ENCODE measurements around the gene RECK.
"Not testable (repeated sequence)": the region's sequence is repeated elsewhere in the genome, so short reads cannot be mapped to it uniquely, and the experiment has no call there.

The RECK gene

DNA sequence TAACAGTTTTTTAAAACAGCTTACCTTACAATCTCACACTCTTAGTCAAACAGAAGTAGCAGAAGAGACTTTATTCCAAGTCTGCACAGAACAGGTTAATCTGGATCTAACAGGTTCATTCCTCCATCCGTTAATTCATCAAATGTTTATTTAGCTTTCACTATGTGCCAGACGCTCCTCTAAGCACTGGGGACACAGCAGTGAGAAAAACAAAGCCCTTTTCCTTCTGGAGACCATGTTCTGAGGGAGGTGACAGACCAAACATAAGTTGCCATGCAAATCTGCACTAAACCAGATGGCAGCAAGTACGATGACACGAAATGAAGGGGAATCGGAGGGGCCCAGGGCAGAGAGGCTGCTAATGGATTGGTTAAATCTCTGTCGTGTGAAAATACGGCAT is 82.8 kb downstream of the RECK start:
- no peak for DNase-seq

DNA sequence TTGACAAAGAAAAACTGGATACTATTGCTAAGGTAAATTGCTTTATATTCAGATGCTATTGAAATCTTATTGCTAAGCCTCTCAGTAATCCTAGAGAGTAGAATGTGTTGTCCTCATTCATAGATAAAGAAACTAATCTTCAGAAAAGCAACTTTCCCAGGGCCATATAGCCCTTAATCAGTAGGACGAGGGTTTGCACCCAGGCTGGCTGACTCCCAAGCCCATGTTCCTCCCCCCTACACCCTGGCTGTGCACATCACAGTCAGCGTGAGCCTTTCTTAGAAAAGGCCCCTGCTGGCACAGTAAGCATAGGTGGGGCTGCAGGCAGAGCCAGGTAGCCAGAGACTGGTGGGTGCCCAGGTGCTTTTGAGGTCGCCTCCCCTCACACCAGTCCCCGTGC is 84.0 kb downstream of the RECK start:
- DNase-seq = no peak

DNA sequence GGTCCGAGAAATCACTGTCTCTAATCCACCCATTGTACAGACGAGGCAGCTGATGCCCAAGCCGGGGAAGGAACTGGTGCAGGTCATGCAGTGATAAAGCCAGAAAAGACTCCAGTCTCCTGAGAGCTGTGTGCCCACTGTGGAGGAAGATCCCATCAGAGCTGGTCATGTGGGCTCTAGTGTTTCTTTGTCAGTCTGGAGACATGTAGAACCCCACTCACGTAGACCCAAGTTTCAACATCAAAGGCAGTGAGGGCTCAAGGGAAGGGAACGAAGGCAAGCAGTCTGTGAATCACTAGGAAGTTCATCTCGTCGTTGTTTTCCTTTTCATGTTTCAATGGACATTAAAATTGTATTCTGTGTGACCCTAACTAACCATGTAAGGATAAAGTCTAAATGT is 85.3 kb downstream of the RECK start:
- no peak for DNase-seq

DNA sequence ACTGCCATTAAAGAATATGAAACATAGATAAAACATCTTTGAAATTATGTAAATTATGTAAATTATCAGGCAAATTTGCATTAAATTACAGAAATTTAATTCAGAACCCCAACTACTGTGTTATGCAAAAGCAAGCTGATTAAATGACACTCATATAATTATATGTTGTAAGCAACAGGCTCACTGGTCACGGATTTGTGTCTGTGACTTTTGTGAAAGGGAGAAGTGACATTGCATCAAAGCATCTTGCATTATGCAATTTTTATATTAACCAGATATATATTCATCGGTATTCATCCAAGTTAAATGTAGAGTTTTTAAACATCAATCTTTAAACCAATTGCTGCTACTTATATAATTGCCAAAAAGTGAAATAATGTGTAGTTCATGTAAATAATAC is 86.8 kb downstream of the RECK start:
- DNase-seq = no peak

DNA sequence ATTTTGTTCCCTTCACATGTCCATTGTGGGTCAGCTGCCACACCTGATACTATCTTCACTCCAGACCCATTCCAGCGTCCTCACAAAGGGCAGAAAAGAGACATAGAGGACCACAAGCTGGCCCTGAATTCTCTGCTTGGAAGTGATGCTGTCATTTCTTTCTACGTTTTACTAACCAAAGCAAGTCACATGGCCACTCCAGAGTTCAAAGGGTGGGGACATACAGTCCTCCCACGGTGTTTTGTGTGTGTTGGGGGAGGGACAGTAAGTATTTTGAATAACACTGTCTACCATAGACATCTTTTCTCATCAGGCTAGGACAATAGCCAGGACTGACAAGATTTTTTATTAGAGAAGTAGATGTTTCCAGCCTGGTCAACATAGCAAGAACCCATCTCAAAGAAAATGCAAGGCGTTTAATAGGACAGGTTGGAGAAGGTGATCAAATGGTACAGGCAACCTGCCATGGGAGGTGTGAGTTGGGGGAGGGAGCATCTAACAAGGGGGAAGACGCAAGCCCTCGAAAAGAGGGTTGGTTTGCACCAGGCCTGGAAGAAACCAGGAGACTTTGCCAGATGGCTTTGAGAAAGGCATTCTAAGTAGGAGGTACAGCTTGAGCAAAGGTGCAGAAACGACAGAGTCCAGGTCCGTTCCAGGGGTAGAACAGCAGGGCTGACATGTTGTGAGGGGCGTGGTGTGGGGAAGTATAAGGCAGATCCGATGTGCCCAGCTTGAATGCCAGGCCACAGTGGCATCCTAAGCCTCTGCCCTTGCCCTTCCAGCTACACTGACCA is 88.5 kb downstream of the RECK start:
- DNase-seq = no peak

DNA sequence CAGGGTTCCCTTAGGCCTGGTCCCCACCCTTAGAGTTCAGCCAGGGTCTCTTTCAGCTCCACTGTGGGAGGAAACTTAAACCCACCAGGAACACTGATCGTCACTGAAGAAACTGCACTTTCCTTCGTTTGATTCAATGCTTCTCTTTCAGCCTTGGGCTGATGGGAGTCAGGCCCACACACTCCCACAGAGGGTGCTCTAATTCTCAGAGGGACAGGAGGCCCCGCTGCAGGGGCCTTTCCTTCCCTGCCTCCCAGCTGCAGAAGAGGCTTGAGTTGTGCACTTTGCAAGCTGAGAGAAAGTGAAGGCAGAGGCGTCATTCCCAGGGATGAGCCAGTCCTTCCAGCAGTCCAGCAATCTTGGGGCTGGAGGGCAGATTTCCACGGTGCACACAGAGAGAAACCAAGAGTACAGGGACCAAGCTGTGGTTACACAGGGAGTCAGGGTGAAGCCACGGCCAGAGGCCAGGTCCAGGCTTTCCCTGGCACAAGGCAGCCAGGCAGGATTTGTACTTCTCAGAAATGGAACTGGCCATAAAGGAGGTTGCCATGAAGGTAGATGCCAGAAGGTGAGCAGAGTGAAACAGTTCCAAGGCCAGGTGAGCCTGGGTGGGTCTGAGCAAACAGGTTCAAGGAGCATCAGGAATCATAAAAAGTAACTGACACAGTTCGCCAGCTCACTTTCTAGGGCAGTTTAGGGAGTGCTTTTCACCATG is 89.5 kb downstream of the RECK start:
- no peak for DNase-seq

DNA sequence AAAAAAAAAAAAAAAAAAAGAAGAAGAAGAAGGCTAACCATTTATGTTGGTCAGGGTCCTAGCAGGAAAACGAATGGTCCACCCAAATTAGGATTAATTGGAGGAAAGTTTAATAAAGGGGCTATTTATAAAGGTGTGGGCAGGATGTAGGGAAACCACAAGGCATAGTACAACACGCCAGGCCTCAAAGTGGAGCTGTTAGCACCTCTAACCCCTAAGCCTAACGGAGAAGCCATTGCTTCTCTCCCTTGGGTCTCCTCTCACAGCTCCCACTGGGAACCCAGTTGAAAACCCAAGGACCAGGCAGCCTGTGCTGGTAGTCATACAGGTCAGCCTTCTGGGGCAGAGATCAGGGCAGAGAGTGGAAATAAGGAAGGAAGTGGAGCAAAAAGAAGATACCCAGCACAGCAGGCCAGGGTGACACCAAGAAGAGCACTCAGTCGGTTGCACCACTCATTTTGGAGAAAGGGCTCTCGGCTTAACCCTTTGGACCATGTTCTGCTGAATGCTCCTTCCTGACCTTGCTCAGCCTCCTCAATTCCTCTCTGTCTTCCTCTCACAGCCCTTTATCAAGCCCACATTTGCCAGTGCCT is 91.0 kb downstream of the RECK start:
- no peak for DNase-seq

DNA sequence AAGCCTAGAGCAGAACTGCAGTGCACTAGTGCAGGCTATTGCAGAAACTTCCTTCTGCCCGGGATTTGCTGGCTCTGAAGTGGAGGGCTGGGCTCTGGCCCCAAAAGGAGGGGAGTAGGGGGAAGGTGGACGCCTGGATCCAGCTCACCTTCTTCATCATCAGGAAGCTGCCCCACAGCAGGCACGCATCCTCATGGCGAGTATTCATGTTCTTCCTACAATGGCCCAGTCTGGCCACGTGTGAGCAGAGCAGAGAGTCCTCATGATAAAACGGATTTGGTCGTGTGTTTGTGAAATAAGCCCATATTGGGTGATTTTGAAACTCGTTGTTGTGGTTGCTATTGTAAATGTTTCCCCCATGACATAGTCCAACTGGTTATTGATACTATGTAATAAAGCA is 91.6 kb downstream of the RECK start:
- DNase-seq = no peak

DNA sequence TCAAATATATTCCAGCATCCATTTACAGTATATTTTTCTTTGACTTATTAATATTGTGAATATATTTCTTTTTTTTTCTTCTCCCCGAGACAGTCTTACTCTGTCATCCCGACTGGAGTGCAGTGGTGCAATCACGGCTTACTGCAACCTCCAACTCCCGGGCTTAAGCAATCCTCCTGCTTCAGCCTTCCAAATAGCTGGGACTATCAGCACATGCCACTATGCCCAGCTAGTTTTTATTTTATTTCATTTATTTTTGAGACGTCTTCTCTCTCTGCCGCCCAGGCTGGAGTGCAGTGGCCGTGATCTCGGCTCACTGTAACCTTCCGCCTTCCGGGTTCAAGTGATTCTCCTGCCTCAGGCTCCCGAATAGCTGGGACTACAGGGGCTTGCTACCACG is 92.4 kb downstream of the RECK start:
- DNase-seq = no peak

DNA sequence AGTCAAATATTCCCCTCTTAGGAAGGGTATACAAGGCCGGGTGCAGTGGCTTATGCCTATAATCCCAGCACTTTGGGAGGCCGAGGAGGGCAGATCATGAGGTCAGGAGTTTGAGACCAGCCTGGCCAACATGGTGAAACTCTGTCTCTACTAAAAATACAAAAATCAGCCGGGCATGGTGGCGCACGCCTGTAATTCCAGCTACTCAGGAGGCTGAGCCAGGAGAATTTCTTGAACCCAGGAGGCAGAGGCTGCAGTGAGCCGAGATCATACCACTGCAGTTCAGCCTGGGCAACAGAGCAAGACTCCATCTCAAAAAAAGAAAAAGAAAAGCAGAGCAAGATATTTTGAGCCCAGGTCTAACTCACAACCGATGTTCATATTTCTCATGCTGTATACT is 95.0 kb downstream of the RECK start:
- not testable (repeated sequence) for DNase-seq

DNA sequence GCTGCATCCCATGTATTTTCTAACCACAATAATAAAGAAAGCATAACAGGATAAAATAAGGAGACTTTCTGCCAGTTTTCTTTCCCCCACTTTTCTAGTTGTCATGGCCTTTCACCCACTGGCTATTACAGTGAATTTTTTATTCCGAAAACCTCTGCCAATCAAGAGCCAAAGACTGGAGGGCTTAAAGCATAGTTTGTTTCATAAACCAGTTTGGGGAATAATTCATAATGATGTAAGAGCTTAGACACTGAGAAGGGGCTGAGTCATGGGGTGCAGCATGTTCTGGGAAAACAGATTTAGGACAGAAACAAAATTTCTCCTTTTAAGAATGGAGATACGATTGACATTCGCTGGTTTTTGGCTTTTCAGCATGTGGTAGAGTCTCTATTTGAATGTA is 95.4 kb downstream of the RECK start:
- peak; percentile 62 for DNase-seq

DNA sequence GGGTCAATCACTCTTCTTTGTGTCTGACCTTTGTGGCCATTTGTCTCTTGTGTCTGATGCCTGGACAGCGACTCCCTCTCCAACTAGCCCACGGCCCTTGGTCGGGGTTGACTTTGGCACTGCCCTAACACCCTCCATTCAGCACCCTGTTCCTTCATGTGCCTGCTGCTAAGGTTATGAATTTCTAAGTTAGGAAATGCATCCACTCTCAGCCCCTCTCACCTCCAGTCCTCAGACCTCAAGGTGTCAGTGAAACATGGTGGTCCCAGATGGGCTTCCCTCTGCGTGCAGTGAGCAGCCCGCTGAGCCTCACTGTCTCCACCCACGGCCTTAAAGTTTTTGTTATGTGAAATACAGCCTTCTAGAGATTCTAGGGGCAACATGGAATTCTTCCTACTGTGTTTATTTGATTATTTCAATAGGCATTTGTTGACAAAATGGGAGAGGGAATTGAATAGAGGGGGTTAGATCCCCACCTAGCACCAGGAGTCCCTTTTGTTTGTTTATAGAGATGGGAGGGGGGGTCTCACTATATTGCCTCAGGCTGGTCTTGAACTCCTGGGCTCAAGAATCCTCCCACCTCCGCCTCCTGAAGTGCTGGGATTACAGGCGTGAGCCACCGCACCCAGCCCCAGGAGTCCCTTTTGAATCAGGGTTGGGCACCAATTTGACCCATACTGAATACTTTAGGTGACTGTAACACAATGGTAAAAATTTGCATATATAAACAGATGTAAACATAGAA is 98.2 kb downstream of the RECK start:
- DNase-seq = no peak

DNA sequence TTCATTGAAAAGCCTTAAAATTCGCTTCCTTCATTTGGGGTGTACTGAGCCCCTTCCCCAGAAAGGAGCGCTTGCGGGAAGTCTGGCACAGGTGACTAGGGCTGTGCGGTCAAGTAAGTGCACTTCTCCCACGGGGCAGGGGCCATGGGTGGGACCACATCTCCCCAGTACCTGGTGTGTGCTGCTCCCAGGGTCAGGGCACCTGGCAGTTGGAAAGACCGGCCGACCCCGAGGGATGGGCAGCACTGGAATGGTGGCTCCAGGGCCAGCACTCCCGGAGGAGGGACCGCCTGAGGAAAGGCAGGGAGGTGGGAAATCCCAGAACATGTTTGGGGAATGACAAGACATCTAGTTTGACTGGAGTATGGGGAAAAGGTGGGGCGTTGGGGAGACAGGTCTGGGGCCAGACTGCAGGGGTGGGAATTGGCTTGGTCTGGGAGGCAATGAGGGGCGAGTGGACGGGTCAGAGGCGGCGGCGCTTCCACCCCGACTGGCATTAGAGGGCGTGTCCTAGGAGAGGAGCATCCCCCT is 99.1 kb downstream of the RECK start:
- DNase-seq = no peak

DNA sequence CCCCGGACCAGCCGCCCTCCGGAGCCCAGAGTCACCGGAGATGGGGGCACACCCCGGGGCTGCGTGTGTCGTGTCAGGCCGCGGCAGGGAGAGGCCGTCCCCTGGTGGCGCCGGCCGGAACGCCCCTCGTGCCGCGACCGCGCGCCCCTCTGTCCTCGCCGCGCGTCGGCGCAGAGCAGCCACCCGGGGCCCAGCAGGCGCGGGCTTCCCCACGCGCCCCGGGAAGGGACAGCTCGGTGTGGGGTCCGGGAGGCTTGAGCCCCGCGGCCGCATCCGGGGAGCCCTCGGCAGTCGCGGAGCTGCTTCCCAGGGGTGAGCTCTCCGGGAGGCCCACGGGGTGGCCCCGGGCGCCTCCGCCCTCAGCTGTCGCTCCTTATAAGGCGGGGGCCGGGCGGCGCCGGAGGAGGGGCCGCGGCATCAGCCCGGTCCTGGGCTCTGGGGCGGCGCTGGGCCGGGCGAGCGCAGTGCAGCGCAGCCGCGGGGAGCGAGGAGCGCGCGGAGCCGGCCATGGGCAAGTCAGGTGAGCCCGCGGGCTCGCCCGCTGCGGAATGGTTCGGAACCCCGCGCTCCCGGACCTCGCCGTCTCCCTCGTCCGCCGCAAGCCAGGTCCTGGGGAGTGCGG is 99.7 kb downstream of the RECK start, which contains the start of gene GLIPR2:
TSS of gene GLIPR2 (plus strand) at position 462 of the 622 bp plus-strand sequence. CDS start at position 508, 46 bp downstream.
- peak; percentile 74 for DNase-seq

DNA sequence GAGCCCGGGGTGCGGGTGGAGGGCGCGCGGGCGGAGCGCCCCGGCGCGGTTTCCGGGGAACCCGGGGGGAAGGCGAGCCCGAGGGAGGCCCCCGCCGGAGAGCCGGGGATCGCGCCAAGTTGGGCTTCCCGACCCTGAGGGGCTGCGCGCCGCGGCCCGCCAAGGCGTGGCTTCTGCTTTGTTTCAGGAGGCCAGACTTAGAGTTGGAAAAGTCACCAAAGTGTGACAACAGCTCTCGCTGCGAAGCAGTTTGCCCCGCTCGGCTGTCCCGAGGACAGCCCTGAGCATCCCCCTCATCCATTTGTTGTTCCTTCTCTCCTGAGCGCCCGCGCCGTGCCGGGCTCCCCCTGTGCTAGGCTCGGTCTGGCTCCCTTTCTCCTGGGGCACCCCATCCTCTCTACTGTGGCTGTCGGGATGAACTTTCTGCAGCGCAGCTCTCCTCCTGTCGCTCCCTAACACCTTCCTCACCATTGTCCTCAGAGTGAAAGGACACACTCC is 100.2 kb downstream of the RECK start:
- DNase-seq = no peak

DNA sequence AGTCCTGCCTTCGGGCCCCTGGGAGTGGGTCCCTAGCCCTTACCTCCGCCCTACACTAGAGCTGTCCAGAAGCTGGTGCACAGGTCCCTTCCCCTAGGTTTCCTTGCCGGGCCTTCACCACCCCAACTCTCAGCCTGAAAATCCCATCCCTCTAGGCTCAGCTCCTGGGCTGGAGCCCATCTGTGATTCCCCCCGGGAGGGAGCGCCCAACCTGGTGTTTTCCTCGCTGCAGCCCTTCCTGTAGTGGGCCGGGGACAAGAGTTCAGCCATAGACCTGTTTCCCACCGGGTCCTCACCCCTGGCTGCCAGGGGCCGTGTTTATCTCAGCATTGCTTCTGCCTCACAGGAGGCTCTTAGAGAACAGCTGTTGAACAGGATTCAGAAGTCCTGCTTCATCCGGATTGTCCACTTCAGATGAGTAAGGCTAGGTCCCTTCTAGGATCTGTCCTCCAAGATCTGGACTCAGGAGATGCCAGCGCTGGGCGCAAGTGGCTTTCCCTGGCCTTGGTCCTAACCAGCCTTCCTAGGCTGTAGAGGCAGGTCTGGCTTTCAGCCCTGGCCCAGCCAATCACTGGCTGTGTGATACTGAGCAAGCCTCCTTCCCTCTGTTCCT is 100.8 kb downstream of the RECK start:
- DNase-seq = peak; percentile 23

DNA sequence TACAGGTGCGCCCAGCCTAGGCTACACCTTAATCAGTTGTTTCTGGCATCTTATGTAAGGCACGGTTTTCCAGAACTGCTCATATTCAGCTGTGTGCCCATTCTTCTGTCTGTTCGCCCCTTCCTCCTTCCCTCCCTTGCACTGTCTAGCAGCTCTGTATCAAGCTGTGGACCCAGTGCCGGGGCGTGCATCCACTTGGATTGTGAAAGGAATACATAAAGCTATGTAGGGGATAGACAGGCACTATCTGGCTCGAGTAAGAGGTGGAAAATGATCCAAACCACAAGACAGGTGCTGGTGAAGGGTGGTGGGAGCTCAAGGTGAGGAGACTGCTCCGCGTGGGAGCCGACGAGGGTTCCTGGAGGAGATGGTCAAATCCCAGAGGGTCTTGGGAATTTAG is 101.8 kb downstream of the RECK start:
- no peak for DNase-seq

DNA sequence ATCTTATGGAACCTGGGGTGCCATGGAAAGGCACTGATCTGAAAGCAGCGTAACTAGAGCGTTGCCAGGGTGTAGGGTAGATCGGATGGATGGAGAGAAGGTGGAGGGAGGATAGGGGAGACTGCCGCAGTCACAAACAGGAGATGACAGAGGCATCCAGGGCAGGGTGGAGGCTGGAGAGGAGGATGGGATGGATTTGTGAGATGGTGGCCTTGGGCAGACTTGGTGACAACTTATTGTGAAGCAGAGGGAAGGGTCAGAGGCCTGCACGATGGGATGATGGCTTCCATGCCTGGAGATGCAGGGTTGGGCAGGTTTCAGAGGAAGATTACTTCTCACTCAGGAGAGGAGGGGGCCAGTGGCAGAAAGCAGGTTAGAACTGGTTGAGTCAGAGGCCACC is 102.2 kb downstream of the RECK start:
- no peak for DNase-seq

DNA sequence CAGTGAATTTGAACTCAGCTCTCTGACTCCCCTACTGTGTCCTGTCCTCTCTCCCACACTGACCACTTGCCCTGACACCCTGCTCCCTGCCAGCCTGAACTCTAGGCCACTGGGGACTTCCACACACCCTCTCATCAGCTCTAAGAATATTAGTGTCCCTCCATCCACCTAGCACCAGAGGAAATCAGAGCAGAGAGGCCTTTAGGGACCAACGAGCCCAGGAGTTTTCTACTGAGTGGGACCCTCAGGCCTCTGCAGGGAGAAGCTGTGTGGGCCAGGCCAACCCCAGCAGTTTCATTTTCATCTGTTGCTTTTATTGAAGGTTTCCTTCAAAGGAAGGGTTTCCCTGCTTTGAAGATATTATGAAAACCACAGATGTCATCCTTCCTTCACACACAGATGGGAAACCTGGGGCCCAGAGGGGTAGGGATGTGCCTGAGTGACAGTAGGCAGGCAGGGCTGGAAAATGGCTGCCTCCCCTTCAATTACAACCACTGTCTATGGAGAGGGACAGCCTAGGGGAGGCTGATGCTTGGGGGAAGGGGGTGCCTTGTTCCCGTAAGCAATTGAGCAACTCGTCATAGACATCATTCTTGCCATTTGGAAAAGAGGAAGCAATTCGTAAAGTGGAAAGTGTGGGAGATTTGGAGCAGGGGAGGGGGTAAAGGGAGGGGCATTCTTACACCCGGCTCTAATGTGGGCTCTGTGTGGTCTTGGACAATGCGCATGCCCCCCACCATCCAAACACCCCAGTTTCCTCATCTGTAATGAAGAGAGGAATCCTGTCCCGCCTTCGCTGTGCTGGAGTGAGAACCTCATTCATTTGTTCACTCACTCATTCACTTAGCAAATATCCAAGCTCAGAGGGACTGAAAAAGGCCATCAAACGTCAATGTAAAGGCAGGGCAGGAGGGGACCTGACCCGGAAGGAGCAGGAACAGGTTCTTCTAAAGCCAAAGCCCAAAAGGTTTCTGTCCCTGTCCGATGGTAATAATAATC is 103.7 kb downstream of the RECK start:
- no peak for DNase-seq

DNA sequence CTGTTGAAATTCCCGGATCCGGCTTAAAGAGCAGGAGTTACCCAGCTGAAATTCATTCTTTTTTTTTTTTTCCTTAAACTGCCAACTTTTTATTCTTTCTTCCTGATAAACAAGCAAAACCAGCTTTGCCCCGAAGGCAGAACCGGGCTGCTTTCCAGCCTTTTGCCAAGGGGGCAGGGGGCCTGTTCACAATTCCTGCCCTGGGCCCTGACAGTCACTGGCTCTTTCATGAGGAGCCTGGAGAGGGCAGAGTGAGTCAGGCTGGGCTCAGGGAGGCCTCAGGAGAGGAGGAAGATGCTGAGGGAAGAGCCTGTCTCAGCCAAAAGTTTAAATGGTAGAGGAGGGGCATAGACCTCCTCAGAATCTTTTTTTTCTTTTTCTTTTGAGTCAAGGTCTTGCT is 104.6 kb downstream of the RECK start:
- DNase-seq = peak; percentile 52

DNA sequence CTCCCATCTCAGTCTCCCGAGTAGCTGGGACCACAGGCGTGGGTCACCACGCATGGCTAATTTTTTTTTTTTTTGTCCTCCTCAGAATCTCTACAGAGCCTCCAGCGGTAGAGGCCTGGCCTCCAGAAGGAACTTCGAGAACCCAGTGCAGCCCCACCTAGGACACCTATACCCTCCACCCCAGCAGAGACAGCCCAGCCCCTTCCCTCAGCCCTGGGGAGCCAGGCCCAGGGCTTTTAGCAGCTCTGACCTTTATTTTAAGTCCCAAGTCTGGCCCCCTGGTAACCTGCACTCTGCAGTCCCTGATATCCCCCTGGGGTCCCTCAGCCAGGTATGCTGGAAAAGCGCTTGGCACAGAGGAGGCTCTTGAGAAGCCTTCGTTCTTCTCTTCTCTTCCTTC is 105.0 kb downstream of the RECK start:
- no peak for DNase-seq
